ENCODE data around the gene CEP41.
"Not testable (repeated sequence)": the region's sequence is repeated elsewhere in the genome, so short reads cannot be mapped to it uniquely, and the experiment has no call there.

The CEP41 gene

GRCh38 chr7:130458257-130458656, 17.4 kb upstream of the CEP41 start:
- no peak for DNase-seq

- DNase-seq: no peak
These were observed 14.1 kb upstream of the CEP41 start for GRCh38 chr7:130454959-130455358.

- DNase-seq: no peak
These were observed 12.1 kb upstream of the CEP41 start for GRCh38 chr7:130452951-130453350.

GRCh38 chr7:130451344-130451743, 10.5 kb upstream of the CEP41 start:
- not testable (repeated sequence) for DNase-seq

GRCh38 chr7:130446259-130446658, 5.4 kb upstream of the CEP41 start:
- DNase-seq: no peak

- DNase-seq: no peak
These were observed 4.1 kb upstream of the CEP41 start for GRCh38 chr7:130444751-130445407.

- DNase-seq: no peak
These were observed 3.4 kb upstream of the CEP41 start for GRCh38 chr7:130444234-130444633.

- DNase-seq: no peak
These were observed 1.8 kb upstream of the CEP41 start for GRCh38 chr7:130442601-130443000.

- peak; percentile 76 to 88 for DNase-seq
These were observed 623 bp upstream of the CEP41 start for GRCh38 chr7:130441408-130441869.

GRCh38 chr7:130436253-130436652, 4.6 kb downstream of the CEP41 start:
- no peak for DNase-seq

- no peak for DNase-seq
These were observed 5.4 kb downstream of the CEP41 start for GRCh38 chr7:130435311-130435854.

GRCh38 chr7:130433301-130433700, 7.5 kb downstream of the CEP41 start:
- no peak for DNase-seq

GRCh38 chr7:130432886-130433285, 7.9 kb downstream of the CEP41 start:
- DNase-seq: no peak

- no peak for DNase-seq
These were observed 9.8 kb downstream of the CEP41 start for GRCh38 chr7:130430841-130431666.

GRCh38 chr7:130430115-130430514, 10.7 kb downstream of the CEP41 start:
- no peak for DNase-seq

- no peak for DNase-seq
These were observed 11.8 kb downstream of the CEP41 start for GRCh38 chr7:130429019-130429418.

GRCh38 chr7:130426564-130426963, 14.3 kb downstream of the CEP41 start:
- no peak for DNase-seq

GRCh38 chr7:130425796-130426195, 15.0 kb downstream of the CEP41 start:
- DNase-seq: no peak

GRCh38 chr7:130423501-130424037, 17.2 kb downstream of the CEP41 start:
- DNase-seq: no peak

GRCh38 chr7:130421684-130422083, 19.1 kb downstream of the CEP41 start:
- DNase-seq: no peak

- DNase-seq: no peak
These were observed 19.8 kb downstream of the CEP41 start for GRCh38 chr7:130420943-130421578.

- no peak for DNase-seq
These were observed 21.2 kb downstream of the CEP41 start for GRCh38 chr7:130419658-130420057.

- DNase-seq: no peak
These were observed 22.5 kb downstream of the CEP41 start for GRCh38 chr7:130418306-130418705.
